GM19463 (cell line): ENCODE data around the gene CLCN7.

Source experiments
- ATAC-seq: cut with Tn5 transposase; IDR thresholded peaks from one replicate; pipeline ENCODE4 v1.9.1; 2021; ENCODE audit warnings: mild to moderate bottlenecking, moderate library complexity; ENCODE audit not compliant: unreplicated experiment

CLCN7 gene

DNA sequence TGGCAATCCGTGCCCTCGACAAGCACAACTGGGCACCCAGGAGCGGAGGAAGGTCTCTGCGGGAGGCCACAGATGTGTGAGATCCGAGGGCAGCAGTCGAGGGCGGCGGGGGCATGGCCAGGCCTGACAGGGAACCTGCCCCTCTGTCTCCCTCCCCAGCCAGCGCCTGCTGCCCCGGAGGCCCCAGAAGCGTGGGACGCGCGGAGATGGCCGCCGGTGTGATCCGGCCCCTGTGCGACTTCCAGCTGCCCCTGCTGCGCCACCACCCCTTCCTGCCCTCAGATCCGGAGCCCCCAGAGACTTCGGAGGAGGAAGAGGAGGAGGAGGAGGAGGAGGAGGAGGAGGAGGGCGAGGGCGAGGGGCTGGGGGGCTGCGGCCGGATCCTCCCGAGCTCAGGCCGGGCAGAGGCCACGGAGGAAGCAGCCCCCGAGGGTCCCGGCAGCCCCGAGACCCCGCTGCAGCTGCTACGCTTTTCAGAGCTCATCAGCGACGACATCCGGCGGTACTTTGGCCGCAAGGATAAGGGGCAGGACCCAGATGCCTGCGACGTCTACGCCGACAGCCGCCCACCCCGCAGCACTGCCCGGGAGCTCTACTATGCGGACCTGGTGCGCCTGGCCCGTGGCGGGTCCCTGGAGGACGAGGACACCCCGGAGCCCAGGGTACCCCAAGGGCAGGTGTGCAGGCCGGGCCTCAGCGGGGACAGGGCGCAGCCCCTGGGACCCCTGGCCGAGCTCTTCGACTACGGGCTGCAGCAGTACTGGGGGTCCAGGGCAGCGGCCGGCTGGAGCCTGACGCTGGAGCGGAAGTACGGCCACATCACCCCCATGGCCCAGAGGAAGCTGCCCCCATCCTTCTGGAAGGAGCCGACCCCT lies 42.2 kb downstream of the CLCN7 start:
- ATAC-seq = no peak

DNA sequence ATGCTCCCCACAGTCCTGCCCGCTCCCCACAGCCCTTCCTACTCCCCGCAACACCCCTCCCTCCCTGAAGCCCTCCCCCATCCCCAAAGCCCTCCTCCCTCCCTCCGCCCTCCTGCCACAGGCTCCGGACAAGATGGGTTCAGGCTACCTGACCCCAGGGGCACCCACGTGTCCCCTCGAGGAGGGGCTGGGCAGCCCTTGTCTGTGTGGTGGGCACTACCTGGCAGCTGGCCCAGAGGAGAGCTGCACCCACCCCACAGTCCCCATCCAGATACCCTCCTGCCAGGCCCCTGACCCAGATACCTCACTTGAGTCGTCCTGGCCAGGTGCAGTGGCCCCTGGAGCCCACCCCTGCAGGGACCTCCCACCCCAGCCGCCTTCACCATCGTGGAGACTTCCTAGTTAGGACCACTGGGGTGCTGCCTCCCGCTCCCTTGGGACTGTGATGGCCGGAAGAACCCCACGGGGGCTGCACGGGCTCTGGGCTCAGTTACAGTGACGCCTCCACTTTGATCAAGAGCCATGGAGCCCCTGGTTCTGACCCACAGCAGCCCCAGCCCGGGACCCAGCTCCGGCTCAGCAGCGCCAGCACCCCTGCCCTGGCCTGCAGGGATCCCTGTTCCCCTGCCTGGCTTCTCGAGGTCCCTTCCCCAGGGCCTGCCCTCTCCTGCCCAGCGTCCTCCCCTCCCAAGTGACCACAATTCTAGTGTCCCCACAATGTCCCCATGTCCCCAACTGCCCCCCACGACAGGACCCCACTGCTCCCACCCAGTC lies 43.1 kb downstream of the CLCN7 start:
- no peak for ATAC-seq

DNA sequence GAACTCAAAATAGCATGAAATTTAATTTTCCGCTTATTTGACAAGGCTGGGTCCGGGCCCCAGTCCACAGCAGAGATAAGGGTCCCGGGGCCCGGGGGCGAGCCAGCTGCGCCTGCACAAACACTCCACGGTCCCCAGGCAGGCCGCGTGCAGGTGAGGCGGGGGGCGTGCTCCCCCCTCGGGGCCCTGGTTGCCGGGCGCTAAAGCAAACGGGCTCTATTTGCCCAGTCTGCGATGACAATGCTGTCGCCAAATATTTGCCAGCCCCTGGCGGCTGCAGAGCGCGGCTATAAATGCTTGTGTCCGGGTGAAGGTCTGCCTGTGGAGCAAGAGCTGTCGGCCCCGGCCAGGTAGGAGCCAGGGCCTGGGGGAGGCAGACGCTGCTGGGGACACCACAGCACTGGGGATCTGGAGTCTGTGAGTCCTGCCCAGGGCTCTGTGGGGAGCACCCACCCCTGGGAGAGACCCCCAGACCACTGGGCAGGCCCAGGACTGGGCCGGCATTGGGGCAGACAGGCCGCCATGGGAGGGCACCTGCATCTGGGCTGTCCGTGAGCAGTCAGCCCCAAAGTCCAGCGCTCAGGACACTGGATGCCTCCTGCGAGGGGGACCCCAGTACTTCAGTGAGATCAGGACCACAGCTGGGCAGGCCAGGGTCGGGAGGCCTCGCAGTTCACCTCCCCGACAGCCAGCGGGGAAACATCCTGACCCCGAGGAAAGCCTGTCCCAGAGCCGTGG lies 43.9 kb downstream of the CLCN7 start, which contains the start of gene PERCC1:
Gene PERCC1, plus strand, starts transcription at position 320 of the 738 bp plus-strand sequence. CDS start 1,516 bp downstream, outside the sequence.
- ATAC-seq = no peak

- ATAC-seq = no peak
Measured at GRCh38 chr16:1430214-1430758, 44.5 kb downstream of the CLCN7 start.

DNA sequence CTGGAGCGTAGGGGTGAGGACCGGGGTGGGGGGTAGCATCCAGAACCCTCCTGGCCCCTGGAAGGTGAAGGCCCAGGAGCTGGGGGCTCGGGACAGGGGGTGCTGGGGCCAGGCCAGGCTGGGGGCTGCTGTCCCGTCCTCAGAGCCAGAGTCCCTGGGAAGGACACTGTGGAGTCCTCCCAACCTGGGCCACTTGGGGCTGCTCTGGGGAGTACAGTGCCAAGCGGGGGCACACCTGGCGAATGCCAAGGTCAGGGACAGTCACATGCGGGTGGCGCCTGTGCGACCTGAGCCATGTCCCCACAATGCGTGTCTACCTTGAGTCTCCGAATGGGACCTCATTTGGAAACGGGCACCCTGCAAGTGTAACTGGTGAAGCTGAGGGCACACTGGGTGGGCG lies 45.2 kb downstream of the CLCN7 start:
- ATAC-seq = no peak

GRCh38 chr16:1429012-1429411 lies 45.8 kb downstream of the CLCN7 start:
- ATAC-seq = no peak

- ATAC-seq = no peak
Measured at GRCh38 chr16:1428511-1428910, 46.3 kb downstream of the CLCN7 start.

DNA sequence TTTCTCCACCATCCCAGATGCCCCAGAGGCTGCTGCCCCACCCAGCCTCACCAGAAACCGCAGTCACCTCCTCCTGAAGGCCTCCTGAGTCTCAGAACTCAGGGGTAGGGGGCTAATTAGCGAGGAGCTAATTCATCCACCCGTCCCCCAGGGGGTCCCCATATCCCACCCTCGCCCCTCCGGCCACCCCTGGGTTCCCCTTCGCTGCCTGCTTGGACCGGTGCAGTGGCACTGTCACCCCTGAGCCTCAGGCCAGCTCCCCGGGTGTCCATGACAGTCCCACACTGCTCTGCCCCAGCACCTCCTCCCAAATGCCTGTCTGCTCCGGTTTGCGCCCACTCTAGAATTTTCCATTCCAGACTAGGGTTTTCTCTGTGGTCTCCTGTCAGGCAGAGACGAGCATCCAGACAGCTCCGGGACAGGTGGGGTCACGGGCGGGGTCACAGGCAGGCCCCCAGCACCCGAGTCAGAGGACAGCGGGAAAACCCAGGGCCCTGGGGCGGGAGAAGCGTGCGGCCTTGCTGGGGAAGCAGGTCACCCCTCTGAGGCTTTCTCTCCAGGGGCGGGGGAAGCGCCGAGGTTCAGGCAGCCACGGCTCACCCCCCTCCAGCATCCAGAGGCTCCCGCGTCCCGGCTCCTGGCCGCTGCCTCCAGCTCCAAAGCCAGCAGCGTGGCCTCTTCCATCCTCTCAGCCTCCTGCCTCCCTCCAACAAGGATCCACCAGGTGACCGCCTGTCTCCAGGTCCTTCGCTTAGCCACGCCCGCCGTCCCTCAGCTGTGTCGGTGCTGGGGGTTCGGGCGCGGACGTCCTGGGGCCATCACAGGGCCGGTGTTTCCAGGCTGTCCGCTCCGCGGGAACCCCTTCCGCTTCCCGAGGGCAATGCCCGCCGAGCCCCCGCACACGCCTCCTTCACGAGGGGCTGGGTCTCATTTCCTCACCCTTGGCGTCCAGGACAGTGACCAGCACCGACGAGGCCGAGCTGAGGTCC lies 47.1 kb downstream of the CLCN7 start:
- ATAC-seq = no peak

GRCh38 chr16:1426734-1427471 lies 47.9 kb downstream of the CLCN7 start:
- ATAC-seq = no peak

DNA sequence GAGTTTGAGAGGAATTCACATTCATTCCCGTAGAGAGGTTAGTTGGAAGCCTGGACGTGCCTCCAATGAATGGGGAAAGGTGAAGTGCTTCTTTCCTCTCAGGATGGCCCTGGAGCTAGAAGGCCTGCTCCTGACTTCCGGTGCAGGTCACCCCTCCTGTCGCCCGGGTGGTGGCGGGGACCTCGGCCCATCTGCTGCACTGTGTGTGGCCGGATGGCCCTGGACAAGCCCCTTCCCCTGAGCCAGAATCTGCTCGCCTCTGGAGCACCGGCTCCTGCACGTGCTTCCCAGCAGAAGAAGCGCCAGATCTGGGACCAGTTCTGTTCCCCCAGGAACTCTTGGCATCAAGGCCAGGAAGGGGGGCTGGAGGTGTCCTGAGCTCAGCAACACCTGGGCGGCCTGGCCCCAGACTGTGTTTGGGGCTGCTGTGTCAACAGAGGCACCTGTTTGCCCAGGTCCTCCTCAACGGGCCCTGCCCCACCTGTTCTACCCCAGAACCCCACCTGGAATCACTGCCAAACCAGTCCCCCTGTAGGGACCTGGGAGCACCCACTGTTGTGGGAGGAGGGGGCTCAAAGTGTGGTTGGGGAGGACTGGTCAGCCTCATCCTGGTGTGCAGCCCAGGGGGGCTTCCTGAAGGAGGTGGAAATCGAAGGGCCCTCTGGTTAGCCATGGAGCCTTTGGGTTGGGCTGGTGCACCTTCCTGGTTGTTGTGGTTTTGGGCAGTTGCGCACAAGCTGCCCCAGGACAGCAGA lies 49.0 kb downstream of the CLCN7 start:
- ATAC-seq = no peak

GRCh38 chr16:1424028-1424427 lies 50.8 kb downstream of the CLCN7 start:
- no peak for ATAC-seq

- no peak for ATAC-seq
Measured at GRCh38 chr16:1422076-1422475, 52.8 kb downstream of the CLCN7 start.

DNA sequence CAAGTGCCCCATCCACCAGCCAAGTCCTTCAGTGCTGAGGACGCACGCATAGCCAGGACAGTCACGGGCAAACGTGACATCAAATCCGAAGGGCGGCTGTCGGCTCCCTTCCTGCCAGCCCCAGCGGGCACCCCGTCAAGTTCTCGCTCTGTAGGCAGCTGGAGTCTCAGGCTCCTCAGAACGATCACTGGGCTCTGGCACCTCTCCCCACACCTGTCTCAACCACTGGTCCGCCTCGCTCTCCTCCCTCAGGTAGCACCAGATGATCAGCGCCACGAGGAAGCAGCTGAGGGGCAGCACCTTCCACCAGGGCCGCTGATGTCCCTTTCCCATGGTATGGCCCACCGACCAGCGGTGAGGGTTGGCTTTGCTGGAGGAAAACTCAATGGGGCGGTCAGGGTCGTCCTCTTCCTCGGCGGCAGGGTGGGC lies 54.7 kb downstream of the CLCN7 start:
- no peak for ATAC-seq

- ATAC-seq = no peak
Measured at GRCh38 chr16:1416521-1416941, 58.3 kb downstream of the CLCN7 start.

DNA sequence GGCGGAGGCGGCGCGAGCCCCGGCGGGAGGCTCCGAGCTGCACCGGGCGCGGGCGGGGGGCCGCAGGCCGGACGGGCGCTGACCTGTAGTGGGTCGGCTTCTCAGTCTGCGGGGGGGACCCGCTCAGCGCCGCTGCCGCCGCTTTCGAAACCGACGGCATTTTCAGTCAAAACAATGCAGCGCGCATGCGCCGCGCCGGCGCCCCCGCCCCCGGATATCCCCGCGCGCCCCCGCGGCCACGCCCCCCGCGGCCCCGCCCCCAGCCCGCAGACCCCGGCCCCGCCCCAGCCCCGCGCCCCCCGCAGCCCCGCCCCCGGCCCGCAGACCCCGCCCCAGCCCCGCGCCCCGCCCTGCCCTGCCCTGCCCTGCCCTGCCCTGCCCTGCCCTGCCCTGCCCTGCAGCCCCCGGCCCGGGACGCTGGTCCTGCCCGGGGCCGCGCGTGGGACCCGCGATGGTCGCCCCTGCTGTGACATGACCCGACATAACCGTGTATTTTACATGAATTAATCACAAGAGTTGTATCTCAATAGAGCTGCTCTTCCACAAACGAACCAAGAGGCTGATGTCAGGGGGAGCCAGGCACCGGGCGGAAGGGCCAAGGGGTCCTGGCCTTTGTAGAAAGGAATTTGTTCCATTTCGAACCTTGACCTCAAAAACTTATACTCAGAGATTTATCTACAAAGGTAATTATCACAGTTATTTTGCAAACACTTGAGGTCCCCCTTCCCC lies 60.1 kb downstream of the CLCN7 start, which contains the start of gene UNKL:
Gene UNKL, minus strand, starts transcription at position 173 of the 729 bp plus-strand sequence. Its CDS starts 13 bp downstream, at position 160.
- ATAC-seq = no peak

- no peak for ATAC-seq
Measured at GRCh38 chr16:1413684-1414531, 60.9 kb downstream of the CLCN7 start.

DNA sequence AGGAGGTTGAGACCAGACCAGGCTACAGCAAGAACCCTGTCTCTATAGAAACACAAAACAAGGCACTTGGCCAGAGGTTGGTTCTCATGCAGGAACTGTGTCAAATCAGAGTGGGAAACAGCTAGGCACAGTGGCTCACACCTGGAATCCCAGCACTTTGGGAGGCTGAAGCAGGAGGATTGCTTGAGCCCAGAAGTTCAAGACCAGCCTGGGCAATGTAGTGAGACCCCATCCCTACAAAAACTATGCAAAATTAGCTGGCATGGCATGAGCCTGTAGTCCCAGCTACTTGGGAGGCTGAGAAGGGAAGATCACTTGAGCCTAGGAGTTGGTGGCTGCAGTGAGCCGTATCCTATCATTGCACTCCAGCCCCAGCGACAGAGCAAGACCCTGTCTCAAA lies 62.0 kb downstream of the CLCN7 start:
- ATAC-seq = no peak
